CD4-positive, CD25-positive, alpha-beta regulatory T cell (primary cell): ENCODE results near the gene TFPI2. TPM values are rescaled to one million over a fixed set of nuclear protein-coding genes. Genes with fewer than 3 reads are reported as not detected.

Experiments
- ATAC-seq, 2 donors: fragments of 150-1000 bp; cut with Tn5 transposase; one replicate each; pipeline ENCODE4 v1.10.0; 2021; ENCODE audit warnings: low read depth in 2 of 2, moderate number of reproducible peaks in 2 of 2, moderate library complexity in 1 of 2
- DNase-seq, 3 donors: peaks; one replicate each; pipeline versions ENCODE4 v3.0.0 to v3.0.0-alpha.2; 2012 to 2022; ENCODE audit warnings: mixed read lengths in 1 of 3
- H3K27ac ChIP-seq: one replicate; pipeline ENCODE4 v1.7.0; 2013; ENCODE audit warnings: mild to moderate bottlenecking, low read length; ENCODE audit not compliant: insufficient read depth, poor library complexity, severe bottlenecking
- H3K27me3 ChIP-seq: one replicate; pipeline ENCODE4 v1.7.0; 2013; ENCODE audit warnings: low read length; ENCODE audit not compliant: control insufficient read depth, insufficient read depth
- H3K36me3 ChIP-seq: one replicate; pipeline ENCODE4 v1.7.0; 2013; ENCODE audit warnings: mild to moderate bottlenecking, low read length, moderate library complexity; ENCODE audit not compliant: control insufficient read depth, insufficient read depth
- H3K4me1 ChIP-seq: 2 replicates; pipeline ENCODE4 v1.7.0; 2013; ENCODE audit warnings: mild to moderate bottlenecking, low read length; ENCODE audit not compliant: insufficient read depth, control insufficient read depth, poor library complexity, severe bottlenecking
- H3K4me3 ChIP-seq: one replicate; pipeline ENCODE4 v1.7.0; 2013; ENCODE audit warnings: low read depth, mild to moderate bottlenecking, low read length, moderate library complexity
- H3K9me3 ChIP-seq, 2 experiments: 1 replicate in 1 of 2; 2 replicates in 1 of 2; pipeline ENCODE4 v1.7.0; 2013; ENCODE audit warnings: low read length in 2 of 2, mild to moderate bottlenecking in 1 of 2, moderate library complexity in 1 of 2; ENCODE audit not compliant: control insufficient read depth in 2 of 2
- H3K27ac Mint-ChIP-seq, 3 donors: one replicate each; pipeline ENCODE4 v1.8.0; 2020 to 2022; ENCODE audit warnings: mild to moderate bottlenecking in 3 of 3, mixed read lengths in 3 of 3, moderate library complexity in 2 of 3
- H3K27me3 Mint-ChIP-seq: one replicate; pipeline ENCODE4 v1.8.0; 2022; ENCODE audit warnings: mild to moderate bottlenecking, mixed read lengths
- H3K36me3 Mint-ChIP-seq: one replicate; pipeline ENCODE4 v1.8.0; 2020; ENCODE audit warnings: mixed read lengths
- H3K4me1 Mint-ChIP-seq, 4 donors: one replicate each; pipeline ENCODE4 v1.8.0; 2020 to 2022; ENCODE audit warnings: mixed read lengths in 4 of 4, mild to moderate bottlenecking in 1 of 4
- H3K4me3 Mint-ChIP-seq, 4 donors: one replicate each; pipeline ENCODE4 v1.8.0; 2020 to 2022; ENCODE audit warnings: mild to moderate bottlenecking in 4 of 4, mixed read lengths in 4 of 4, moderate library complexity in 3 of 4
- H3K9me3 Mint-ChIP-seq, 7 donors: one replicate each; pipeline ENCODE4 v1.8.0; 2020 to 2022; ENCODE audit warnings: mixed read lengths in 7 of 7, mild to moderate bottlenecking in 3 of 7, moderate library complexity in 2 of 7
- polyA plus RNA-seq, 4 donors: library from polyadenylated mRNA; unstranded; fragments of 300-500 nt; fragmentation: Illumina TruSeq; gene quantifications; one replicate each; pipeline ENCODE4 v1.2.3, GENCODE V29; 2021
- total RNA-seq: library from RNA; stranded (reverse); gene quantifications from one replicate; pipeline ENCODE4 v1.2.3, GENCODE V29; 2022

The TFPI2 gene
- total and polyA plus RNA-seq, 5 donors from 2014 or later, result 0.96 TPM; not detected in 4

GRCh38 chr7:93843260-93843659, 47.3 kb downstream of the TFPI2 start:
- Mint-ChIP-seq H3K27ac (no peak overlapping the region), H3K36me3 (no peaks in the 10 kb centered on the region), H3K4me3 (no peak overlapping the region), H3K9me3 (peaks cover 0 to 3% (median 0%) of the 10 kb centered on the region in 7 donors), H3K4me1 (no peaks in the 10 kb centered on the region), H3K27me3 (no peaks in the 10 kb centered on the region)
- no peaks in the 10 kb centered on the region for H3K9me3 ChIP-seq
- H3K27me3 ChIP-seq, result no peaks in the 10 kb centered on the region
- H3K4me1 ChIP-seq, result no peaks in the 10 kb centered on the region
- ATAC-seq (no peak), DNase-seq (no peak)
- H3K27ac ChIP-seq, result no peak overlapping the region
- no peak overlapping the region for H3K4me3 ChIP-seq
- H3K36me3 ChIP-seq, result no peaks in the 10 kb centered on the region

GRCh38 chr7:93838966-93839365, 51.6 kb downstream of the TFPI2 start:
- Mint-ChIP-seq H3K36me3 (no peaks in the 10 kb centered on the region), H3K27ac (no peak overlapping the region), H3K4me1 (no peaks in the 10 kb centered on the region), H3K27me3 (no peaks in the 10 kb centered on the region), H3K9me3 (peaks cover 0 to 6% (median 0%) of the 10 kb centered on the region in 7 donors), H3K4me3 (no peak overlapping the region)
- no peak for ATAC-seq
- no peak overlapping the region for H3K27ac ChIP-seq
- H3K9me3 ChIP-seq, result no peaks in the 10 kb centered on the region
- no peak for DNase-seq
- H3K4me1 ChIP-seq, result no peaks in the 10 kb centered on the region
- H3K36me3 ChIP-seq, result no peaks in the 10 kb centered on the region
- H3K27me3 ChIP-seq, result no peaks in the 10 kb centered on the region
- H3K4me3 ChIP-seq, result no peak overlapping the region

GRCh38 chr7:93837245-93837644, 53.3 kb downstream of the TFPI2 start:
- H3K36me3 Mint-ChIP-seq, result no peaks in the 10 kb centered on the region
- H3K27ac ChIP-seq, result no peak overlapping the region
- H3K4me3 Mint-ChIP-seq, result no peak overlapping the region
- ATAC-seq, result no peak
- no peaks in the 10 kb centered on the region for H3K9me3 ChIP-seq
- H3K27me3 Mint-ChIP-seq, result no peaks in the 10 kb centered on the region
- no peaks in the 10 kb centered on the region for H3K4me1 ChIP-seq
- no peak overlapping the region for H3K4me3 ChIP-seq
- no peak for DNase-seq
- H3K4me1 Mint-ChIP-seq, result no peaks in the 10 kb centered on the region
- no peak overlapping the region for H3K27ac Mint-ChIP-seq
- H3K27me3 ChIP-seq, result no peaks in the 10 kb centered on the region
- no peaks in the 10 kb centered on the region for H3K36me3 ChIP-seq
- peaks cover 0 to 6% (median 0%) of the 10 kb centered on the region in 7 donors for H3K9me3 Mint-ChIP-seq

- H3K27me3 ChIP-seq, result no peaks in the 10 kb centered on the region
- Mint-ChIP-seq H3K27ac (no peak overlapping the region), H3K36me3 (no peaks in the 10 kb centered on the region), H3K4me1 (no peaks in the 10 kb centered on the region), H3K4me3 (no peak overlapping the region), H3K27me3 (no peaks in the 10 kb centered on the region), H3K9me3 (peaks cover 0 to 5% (median 0%) of the 10 kb centered on the region in 7 donors)
- H3K4me1 ChIP-seq, result no peaks in the 10 kb centered on the region
- DNase-seq, result no peak
- H3K36me3 ChIP-seq, result no peaks in the 10 kb centered on the region
- no peak overlapping the region for H3K4me3 ChIP-seq
- no peak for ATAC-seq
- H3K9me3 ChIP-seq, result no peaks in the 10 kb centered on the region
- H3K27ac ChIP-seq, result no peak overlapping the region
Observed at GRCh38 chr7:93836116-93836515, 54.4 kb downstream of the TFPI2 start.

GRCh38 chr7:93835702-93836101, 54.9 kb downstream of the TFPI2 start:
- Mint-ChIP-seq H3K27me3 (no peaks in the 10 kb centered on the region), H3K4me3 (no peak overlapping the region), H3K9me3 (peaks cover 0 to 3% (median 0%) of the 10 kb centered on the region in 7 donors), H3K4me1 (no peaks in the 10 kb centered on the region), H3K36me3 (no peaks in the 10 kb centered on the region), H3K27ac (no peak overlapping the region)
- no peaks in the 10 kb centered on the region for H3K4me1 ChIP-seq
- H3K4me3 ChIP-seq, result no peak overlapping the region
- no peaks in the 10 kb centered on the region for H3K27me3 ChIP-seq
- no peak overlapping the region for H3K27ac ChIP-seq
- H3K9me3 ChIP-seq, result no peaks in the 10 kb centered on the region
- DNase-seq (no peak), ATAC-seq (no peak)
- H3K36me3 ChIP-seq, result no peaks in the 10 kb centered on the region

Other genes with a start within 250 kb of the TFPI2 start
- gene GNGT1, start 15.8 kb upstream of the TFPI2 start, total RNA-seq, result not detected
- gene GNGT1, start 15.8 kb upstream of the TFPI2 start, polyA plus RNA-seq, result not detected
- 3.1 TPM for gene GNG11, start 31.0 kb upstream of the TFPI2 start, total RNA-seq
- not detected for gene GNG11, start 31.0 kb upstream of the TFPI2 start, polyA plus RNA-seq
- gene BET1, start 113.6 kb upstream of the TFPI2 start, total RNA-seq, result 11.4 TPM
- 10 to 100 TPM; 14.5 to 23.4 (median 18.1) TPM for gene BET1, start 113.6 kb upstream of the TFPI2 start, polyA plus RNA-seq